Heart left ventricle (tissue), 16 donors: ENCODE results near the gene TJP1. TPM values are rescaled to one million over a fixed set of nuclear protein-coding genes. Genes with fewer than 3 reads are reported as not detected.

ENCODE experiments used
- ATAC-seq, 4 donors: fragments of 200-7000 bp; cut with Tn5 transposase; one replicate each; pipeline ENCODE4 v1.9.1; 2020 to 2022; ENCODE audit warnings: moderate library complexity in 4 of 4, mild to moderate bottlenecking in 3 of 4, moderate number of reproducible peaks in 1 of 4
- DNase-seq, 5 donors: peaks; one replicate each; pipeline ENCODE4 v3.0.0-alpha.2; 2020
- H3K27ac ChIP-seq, 12 donors: fragments of 200-600 bp; sonication (generic) in 4 of 12; one replicate each; pipeline versions ENCODE4 v1.5.0 to v1.8.0; 2016 to 2022; ENCODE audit warnings: mild to moderate bottlenecking in 2 of 12
- H3K27me3 ChIP-seq, 9 donors: fragments of 200-600 bp; sonication (generic) in 2 of 9; one replicate each; pipeline versions ENCODE4 v1.5.1 to v1.8.0; 2016 to 2022; ENCODE audit warnings: mild to moderate bottlenecking in 3 of 9
- H3K36me3 ChIP-seq, 9 donors: fragments of 200-600 bp; sonication (generic) in 2 of 9; one replicate each; pipeline versions ENCODE4 v1.5.0 to v1.8.0; 2018 to 2022; ENCODE audit warnings: mild to moderate bottlenecking in 2 of 9
- H3K4me1 ChIP-seq, 12 donors: fragments of 200-600 bp; sonication (generic) in 4 of 12; one replicate each; pipeline versions ENCODE4 v1.5.0 to v1.8.0; 2016 to 2022; ENCODE audit warnings: mild to moderate bottlenecking in 3 of 12
- H3K4me3 ChIP-seq, 12 donors: fragments of 200-600 bp; sonication (generic) in 4 of 12; one replicate each; pipeline versions ENCODE4 v1.5.0 to v1.8.0; 2017 to 2022; ENCODE audit warnings: mild to moderate bottlenecking in 9 of 12, moderate library complexity in 4 of 12
- H3K9me3 ChIP-seq, 12 donors: fragments of 200-600 bp; sonication (generic) in 4 of 12; one replicate each; pipeline versions ENCODE4 v1.5.0 to v1.8.0; 2016 to 2022; ENCODE audit warnings: mild to moderate bottlenecking in 1 of 12
- CTCF ChIP-seq, 12 donors: fragments of 200-600 bp; sonication (generic) in 4 of 12; IDR thresholded peaks; one replicate each; pipeline versions ENCODE4 v1.5.0 to v1.8.0; 2018 to 2022; ENCODE audit warnings: antibody characterized with exemption in 12 of 12, mild to moderate bottlenecking in 5 of 12
- POLR2A ChIP-seq, 2 donors: fragments of 450-650 bp; IDR thresholded peaks; one replicate each; pipeline ENCODE4 v1.6.1; 2017; ENCODE audit warnings: antibody characterized with exemption in 2 of 2, mild to moderate bottlenecking in 2 of 2, moderate library complexity in 2 of 2
- WGBS, 4 donors: extraction: QIAGEN DNeasy Blood & Tissue Kit in 2 of 4; methylation state at CpG; one replicate each; pipeline versions ENCODE4 v1.1.5 to v1.1.7; 2013 to 2018; 5-methylcytosine and 5-hydroxymethylcytosine counted together
- intact Hi-C, 10 donors: fragments of 100-400 bp; cut with DNase I; formaldehyde crosslinking; loops; one replicate each; pipeline versions ENCODE4 v1.11.1 to v1.14.2; 2022
- long read RNA-seq, 3 donors: library from polyadenylated mRNA; unstranded; transcript quantifications; one replicate each; pipeline ENCODE4 v2.0.0, GENCODE V29; 2020 to 2021
- polyA plus RNA-seq, 2 donors: library from polyadenylated mRNA; stranded (reverse); fragments of 200-250 nt; gene quantifications; one replicate each; pipeline ENCODE4 v1.2.3, GENCODE V29; 2013
- total RNA-seq, 9 donors: library from RNA; depleted of rRNA in 2 of 9; stranded (reverse); fragments of >200 nt in 2 of 9; fragmentation: NEBNext Ultra II Directional in 3 of 9; extraction: Animal tissue kit (Norgen Biotek cat#: 25700) in 3 of 9; gene quantifications; one replicate each; pipeline versions ENCODE4 v1.1.0 to v1.2.4, GENCODE V29; 2016 to 2023
- donor health status: ischemic (EF 13 %, LVEDD 7.1; RV severe dilation, severe dysfunction).
- donor health status: healthy with polysubstance abuse.
- donor health status: DM: no; HTN: yes; CAD: no.
- donor health status: DM: no; HTN: no; CAD: no.
- donor health status: ischemic (EF 25% LVEDD 6.9; RV normal size, moderate dysfunction).
- donor health status: ischemic (EF 25% LVEDD 5.7; RV mildly dilated, moderate dysfunction).
- donor health status: healthy.
- donor health status: DM: yes; HTN: yes; CAD: no.
- donor health status: ischemic (EF 35%, LVEDD 5.7; RV mildly dilated, moderate dysfunction).
- donor health status: nonischemic (EF 11% LVEDD 7.7; RV severe dilation, severe dysfunction).
- donor health status: DM: yes; HTN: yes; CAD: no.
- donor health status: PGD.
- donor health status: ischemic (EF 29% LVEDD 5.4; RV normal size, mild dysfunction).
- donor health status: nonischemic (EF 23%, LVEDD 6.1; RV moderate dilation, normal function).

Gene TJP1
- total RNA-seq (100 to 1,000 TPM in 6 of 9 donors, 10 to 100 TPM in 3; 89.4 to 159 (median 112) TPM), polyA plus RNA-seq (10 to 100 TPM; 26.8 to 41.8 TPM)
- long read RNA-seq, donor 1, partial matches to known transcripts = 25 of 35 reads
- long read RNA-seq, donor 1, other reads (novel, unspliced or antisense) = 10 of 35 reads
- long read RNA-seq, donor 2, partial matches to known transcripts = 24 of 26 reads
- long read RNA-seq, donor 2, other reads (novel, unspliced or antisense) = 2 of 26 reads
- long read RNA-seq, donor 3, partial matches to known transcripts = 31 of 39 reads
- long read RNA-seq, donor 3, other reads (novel, unspliced or antisense) = 8 of 39 reads

- WGBS, 4 donors = 0 to 1% (median 1%) methylated on average over 33 to 80 of the region's 80 CpGs
- Histone ChIP-seq H3K4me3 (peak within 1 kb of the TSS; percentile 60 to 97 (median 84)), H3K27me3 (peaks cover 0 to 46% (median 0%) of the 10 kb centered on the region in 9 donors), H3K36me3 (no peaks in the 10 kb centered on the region), H3K4me1 (peaks cover 2 to 49% (median 24%) of the 10 kb centered on the region in 12 donors), H3K9me3 (no peaks in the 10 kb centered on the region), H3K27ac (peak within 1 kb of the TSS; percentile 97 to 100 (median 99))
- ATAC-seq (peak; percentile 77 to 96 (median 88)), DNase-seq (peak; percentile 85 to 89 (median 86))
- TF ChIP-seq POLR2A (IDR thresholded peaks at IDR 0.05) (peak; percentile 53 to 93), CTCF (IDR thresholded peaks at IDR 0.05) (no peak)
- intact Hi-C loops = loop anchor here in 9 of 10 donors (2.0 to 5.0 kb wide), 9 partner anchors 49 to 105 kb away; no protein-coding TSS in a partner anchor
Measured at GRCh38 chr15:29822100-29822683, at the start of gene TJP1. TJP1 (minus strand) TSS chr15:29822468; CDS start chr15:29822028, 440 bp downstream.

- H3K9me3 ChIP-seq = no peaks in the 10 kb centered on the region
- DNase-seq = peak; percentile 64 to 82 (median 74)
- H3K4me1 ChIP-seq = peaks cover 0 to 43% (median 29%) of the 10 kb centered on the region in 12 donors
- ATAC-seq = peak; percentile 45 to 81 (median 51)
- TF ChIP-seq POLR2A (IDR thresholded peaks at IDR 0.05) = peak in 1 of 2 donors; percentile 18
- TF ChIP-seq CTCF (IDR thresholded peaks at IDR 0.05) = no peak
- H3K36me3 ChIP-seq = no peaks in the 10 kb centered on the region
- WGBS, 4 donors = 43 to 66% (median 55%) methylated on average over 17 to 19 of the region's 19 CpGs
- intact Hi-C loops = loop anchor here in 8 of 10 donors (2.0 to 5.0 kb wide), 7 partner anchors 34 to 49 kb away; partner anchors contain the start of gene TJP1 (in 5 of the 8)
- H3K27ac ChIP-seq = peak overlapping the region; percentile 56 to 89 (median 77)
- no peaks in the 10 kb centered on the region for H3K27me3 ChIP-seq
- H3K4me3 ChIP-seq = peak overlapping the region in 6 of 12 donors; percentile 3 to 32 (median 20)
Measured at GRCh38 chr15:29871401-29871800, 49.1 kb upstream of the TJP1 start.

- DNase-seq (peak in 4 of 5 donors; percentile 52 to 67 (median 58)), ATAC-seq (peak; percentile 69 to 86 (median 74))
- peak overlapping the region in 6 of 12 donors; percentile 3 to 32 (median 20) for H3K4me3 ChIP-seq
- no peaks in the 10 kb centered on the region for H3K36me3 ChIP-seq
- peak overlapping the region; percentile 56 to 89 (median 77) for H3K27ac ChIP-seq
- intact Hi-C loops = loop anchor here in 8 of 10 donors (2.0 to 5.0 kb wide), 7 partner anchors 33 to 48 kb away; partner anchors contain the start of gene TJP1 (in 5 of the 8)
- WGBS, 4 donors = 16 to 27% (median 18%) methylated on average over 11 of the region's 11 CpGs
- no peaks in the 10 kb centered on the region for H3K27me3 ChIP-seq
- H3K4me1 ChIP-seq = peaks cover 0 to 48% (median 33%) of the 10 kb centered on the region in 12 donors
- TF ChIP-seq CTCF (IDR thresholded peaks at IDR 0.05) (no peak), POLR2A (IDR thresholded peaks at IDR 0.05) (no peak)
- no peaks in the 10 kb centered on the region for H3K9me3 ChIP-seq
Measured at GRCh38 chr15:29870495-29871151, 48.4 kb upstream of the TJP1 start.
